ENCODE results near the gene C14orf132.

DNA sequence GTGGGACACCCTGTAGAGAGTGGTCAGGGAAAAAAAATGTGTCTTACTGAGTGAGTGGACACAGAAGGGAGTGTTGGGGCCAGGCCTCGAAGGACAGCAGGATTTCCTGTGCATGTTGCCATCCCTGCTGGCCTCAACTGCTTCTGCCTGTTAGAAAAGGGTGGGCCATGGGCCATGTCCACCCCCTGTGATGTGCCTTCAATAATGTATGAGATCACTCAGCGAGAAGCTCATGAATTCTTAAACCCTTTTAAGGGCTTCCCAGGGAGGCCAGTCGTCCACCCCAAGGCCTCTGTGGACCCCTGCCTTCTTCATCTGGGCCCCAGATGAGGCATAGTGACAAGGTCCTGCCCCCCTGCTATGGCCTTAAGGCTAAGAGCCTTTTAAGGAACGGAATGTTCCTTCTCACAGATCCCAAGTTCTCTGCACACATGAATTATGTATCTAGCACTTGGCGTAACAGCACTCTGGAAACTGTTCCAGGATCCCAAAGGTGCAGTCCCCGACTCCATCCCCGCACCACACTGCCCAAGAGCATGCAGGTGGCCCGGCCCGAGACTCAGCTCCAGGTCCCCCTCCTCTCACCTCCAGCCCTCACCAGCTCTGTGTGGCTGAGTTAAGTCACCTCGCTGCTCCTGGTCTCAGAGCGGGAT is 8.9 kb upstream of the C14orf132 start:
- TF ChIP-seq, protein P1, sequence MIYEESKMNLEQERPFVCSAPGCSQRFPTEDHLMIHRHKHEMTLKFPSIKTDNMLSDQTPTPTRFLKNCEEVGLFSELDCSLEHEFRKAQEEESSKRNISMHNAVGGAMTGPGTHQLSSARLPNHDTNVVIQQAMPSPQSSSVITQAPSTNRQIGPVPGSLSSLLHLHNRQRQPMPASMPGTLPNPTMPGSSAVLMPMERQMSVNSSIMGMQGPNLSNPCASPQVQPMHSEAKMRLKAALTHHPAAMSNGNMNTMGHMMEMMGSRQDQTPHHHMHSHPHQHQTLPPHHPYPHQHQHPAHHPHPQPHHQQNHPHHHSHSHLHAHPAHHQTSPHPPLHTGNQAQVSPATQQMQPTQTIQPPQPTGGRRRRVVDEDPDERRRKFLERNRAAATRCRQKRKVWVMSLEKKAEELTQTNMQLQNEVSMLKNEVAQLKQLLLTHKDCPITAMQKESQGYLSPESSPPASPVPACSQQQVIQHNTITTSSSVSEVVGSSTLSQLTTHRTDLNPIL (CRISPR knock-in tag; IDR thresholded peaks at IDR 0.05; ENCODE audit: low read depth), result no peak
- TF ChIP-seq BACH2 (CRISPR knock-in tag; IDR thresholded peaks at IDR 0.05; ENCODE audit: borderline replicate concordance) (no peak), SNAI2 (CRISPR knock-in tag; IDR thresholded peaks at IDR 0.05) (no peak), PPARA (CRISPR knock-in tag; IDR thresholded peaks at IDR 0.05; ENCODE audit: borderline replicate concordance) (no peak), TOX (CRISPR knock-in tag; IDR thresholded peaks at IDR 0.05; ENCODE audit: borderline replicate concordance) (no peak), TCF4 (CRISPR knock-in tag; IDR thresholded peaks at IDR 0.05; ENCODE audit: borderline replicate concordance) (no peak), ESRRG (CRISPR knock-in tag; IDR thresholded peaks at IDR 0.05) (no peak), ZNF8 (CRISPR knock-in tag; IDR thresholded peaks at IDR 0.05) (no peak), ZC3H10 (CRISPR knock-in tag; IDR thresholded peaks at IDR 0.05) (no peak), ZFP3 (CRISPR knock-in tag; IDR thresholded peaks at IDR 0.05) (no peak)

Measured in SK-N-SH treated with all-trans-retinoic acid at 6 μM for 48 hours (cell line).